ENCODE results near the gene ARMC3. TPM values are rescaled to one million over a fixed set of nuclear protein-coding genes. Genes with fewer than 3 reads are reported as not detected.

ARMC3 gene
- total RNA-seq, 4 donors from 2014 or later = 0.34 to 51.2 (median 16.3) TPM; not detected in 1

DNA sequence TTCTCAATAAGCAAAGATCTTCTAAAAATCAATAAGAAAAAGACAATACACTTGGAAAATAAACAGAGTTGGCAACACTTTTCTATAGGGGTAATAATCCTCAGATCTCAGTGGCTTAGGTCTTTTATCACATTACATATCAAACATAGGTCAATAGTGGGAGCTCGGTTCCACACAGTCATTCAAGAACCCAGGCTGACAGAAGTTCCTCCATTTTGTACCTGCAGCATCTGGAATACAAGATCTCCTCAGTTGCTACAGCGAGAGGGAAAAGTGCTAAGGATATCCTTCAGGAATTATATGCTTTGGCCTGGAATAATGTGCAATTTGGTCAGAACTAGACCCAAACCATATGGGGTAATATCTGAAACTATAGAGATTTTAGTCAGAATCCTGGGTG is 112.1 kb downstream of the ARMC3 start:
- Histone ChIP-seq H3K27me3 (no peaks in the 10 kb centered on the region), H3K4me1 (no peaks in the 10 kb centered on the region), H3K27ac (no peak overlapping the region), H3K4me3 (no peak overlapping the region), H3K9me3 (no peaks in the 10 kb centered on the region), H3K36me3 (no peaks in the 10 kb centered on the region)
- TF ChIP-seq, protein P1, sequence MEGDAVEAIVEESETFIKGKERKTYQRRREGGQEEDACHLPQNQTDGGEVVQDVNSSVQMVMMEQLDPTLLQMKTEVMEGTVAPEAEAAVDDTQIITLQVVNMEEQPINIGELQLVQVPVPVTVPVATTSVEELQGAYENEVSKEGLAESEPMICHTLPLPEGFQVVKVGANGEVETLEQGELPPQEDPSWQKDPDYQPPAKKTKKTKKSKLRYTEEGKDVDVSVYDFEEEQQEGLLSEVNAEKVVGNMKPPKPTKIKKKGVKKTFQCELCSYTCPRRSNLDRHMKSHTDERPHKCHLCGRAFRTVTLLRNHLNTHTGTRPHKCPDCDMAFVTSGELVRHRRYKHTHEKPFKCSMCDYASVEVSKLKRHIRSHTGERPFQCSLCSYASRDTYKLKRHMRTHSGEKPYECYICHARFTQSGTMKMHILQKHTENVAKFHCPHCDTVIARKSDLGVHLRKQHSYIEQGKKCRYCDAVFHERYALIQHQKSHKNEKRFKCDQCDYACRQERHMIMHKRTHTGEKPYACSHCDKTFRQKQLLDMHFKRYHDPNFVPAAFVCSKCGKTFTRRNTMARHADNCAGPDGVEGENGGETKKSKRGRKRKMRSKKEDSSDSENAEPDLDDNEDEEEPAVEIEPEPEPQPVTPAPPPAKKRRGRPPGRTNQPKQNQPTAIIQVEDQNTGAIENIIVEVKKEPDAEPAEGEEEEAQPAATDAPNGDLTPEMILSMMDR (IDR thresholded peaks at IDR 0.05) = no peak
- TF ChIP-seq POLR2A (IDR thresholded peaks at IDR 0.05) = no peak
- no peak for DNase-seq
- intact Hi-C loops (cut with DNase I; ENCODE audit: low total_unique reads) = no loop called here

DNA sequence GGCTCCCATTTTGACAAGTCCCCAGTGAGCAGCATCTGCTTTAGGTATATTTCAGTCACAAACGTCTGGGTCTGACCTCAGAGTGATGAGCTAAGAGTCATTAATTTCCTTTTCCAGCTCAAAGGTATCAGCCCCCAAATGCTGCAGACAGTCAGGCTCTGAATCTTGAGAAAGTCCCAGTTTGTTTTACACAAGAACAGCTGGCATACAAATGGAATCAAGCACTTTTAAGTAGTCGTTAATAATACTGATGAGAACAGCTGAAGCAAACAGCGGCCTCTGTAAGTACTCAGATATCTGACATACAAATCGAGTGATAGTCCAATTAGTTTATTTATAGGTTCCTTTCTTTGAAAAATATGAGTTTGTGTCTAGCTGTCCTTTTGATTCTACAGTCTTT is 118.2 kb downstream of the ARMC3 start:
- no peaks in the 10 kb centered on the region for H3K27me3 ChIP-seq
- H3K36me3 ChIP-seq = no peaks in the 10 kb centered on the region
- intact Hi-C loops (cut with DNase I; ENCODE audit: low total_unique reads) = no loop called here
- TF ChIP-seq, protein P1 (IDR thresholded peaks at IDR 0.05) = no peak
- TF ChIP-seq POLR2A (IDR thresholded peaks at IDR 0.05) = no peak
- no peak overlapping the region for H3K4me3 ChIP-seq
- H3K4me1 ChIP-seq = no peaks in the 10 kb centered on the region
- no peak for DNase-seq
- no peak overlapping the region for H3K27ac ChIP-seq
- H3K9me3 ChIP-seq = no peaks in the 10 kb centered on the region

DNA sequence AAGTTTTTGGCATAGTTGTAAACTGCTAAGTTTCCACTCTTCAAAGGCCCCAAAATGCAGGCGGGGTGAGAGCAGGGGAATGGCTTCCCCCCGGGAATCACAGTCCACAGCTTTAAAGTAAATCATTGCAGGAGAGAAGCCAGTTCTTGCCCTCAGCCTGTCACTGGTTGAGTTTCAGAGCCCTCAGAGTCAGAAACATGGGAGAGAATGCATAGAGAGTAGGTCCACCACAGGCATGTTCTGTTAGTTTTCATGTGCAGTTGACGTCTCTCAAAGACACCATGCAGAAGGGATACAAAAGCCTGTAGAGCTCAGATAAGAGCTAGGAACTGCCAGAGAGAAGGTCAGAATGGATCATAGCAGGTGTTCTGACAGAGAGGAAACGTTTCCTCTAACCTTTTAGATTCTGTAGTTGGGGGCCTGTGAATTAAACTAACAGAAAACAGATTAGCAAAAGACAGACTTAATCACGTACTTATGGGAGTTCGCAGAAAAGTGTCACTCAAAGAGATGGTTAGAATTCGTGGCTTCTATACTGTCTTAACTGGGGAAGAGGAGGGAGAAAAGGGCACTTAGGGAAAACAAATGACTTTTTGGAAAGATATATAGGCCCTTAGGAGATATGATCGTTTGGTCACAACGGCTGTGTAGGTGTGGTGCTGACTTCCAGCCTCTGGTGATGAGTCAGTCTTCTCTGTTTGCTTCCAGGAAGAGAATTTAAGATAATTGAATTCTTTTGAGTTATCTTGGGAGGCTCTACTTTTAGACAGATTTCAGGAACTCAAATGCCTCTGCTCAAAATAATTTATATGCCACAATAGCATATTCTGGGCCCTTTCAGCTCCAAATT is 119.6 kb downstream of the ARMC3 start:
- no peak for DNase-seq
- intact Hi-C loops (cut with DNase I; ENCODE audit: low total_unique reads) = no loop called here
- no peaks in the 10 kb centered on the region for H3K4me1 ChIP-seq
- H3K9me3 ChIP-seq = no peaks in the 10 kb centered on the region
- TF ChIP-seq, protein P1 (IDR thresholded peaks at IDR 0.05) = no peak
- TF ChIP-seq POLR2A (IDR thresholded peaks at IDR 0.05) = no peak
- no peaks in the 10 kb centered on the region for H3K27me3 ChIP-seq
- no peak overlapping the region for H3K4me3 ChIP-seq
- no peak overlapping the region for H3K27ac ChIP-seq
- no peaks in the 10 kb centered on the region for H3K36me3 ChIP-seq

DNA sequence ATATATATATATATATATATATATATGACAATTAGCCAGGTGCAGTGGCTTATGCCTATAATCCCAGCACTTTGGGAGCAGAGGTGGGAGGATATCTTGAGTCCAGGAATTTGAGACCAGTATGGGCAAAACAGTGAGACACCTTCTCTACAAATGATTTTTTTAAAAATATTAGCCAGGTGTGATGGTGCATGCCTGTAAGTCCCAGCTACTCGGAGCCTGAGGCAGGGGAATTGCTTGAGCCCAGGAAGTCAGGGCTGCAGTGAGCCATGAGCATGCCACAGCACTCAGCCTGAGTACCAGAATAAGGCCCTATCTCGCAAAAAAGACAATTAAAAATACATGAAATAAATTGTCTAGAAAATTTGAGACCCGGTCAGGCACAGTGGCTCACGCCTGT is 120.3 kb downstream of the ARMC3 start:
- intact Hi-C loops (cut with DNase I; ENCODE audit: low total_unique reads) = no loop called here
- Histone ChIP-seq H3K4me3 (no peak overlapping the region), H3K27ac (no peak overlapping the region), H3K4me1 (no peaks in the 10 kb centered on the region), H3K36me3 (no peaks in the 10 kb centered on the region), H3K27me3 (no peaks in the 10 kb centered on the region), H3K9me3 (no peaks in the 10 kb centered on the region)
- no peak for DNase-seq
- TF ChIP-seq, protein P1 (IDR thresholded peaks at IDR 0.05) = no peak
- no peak for TF ChIP-seq POLR2A (IDR thresholded peaks at IDR 0.05)

DNA sequence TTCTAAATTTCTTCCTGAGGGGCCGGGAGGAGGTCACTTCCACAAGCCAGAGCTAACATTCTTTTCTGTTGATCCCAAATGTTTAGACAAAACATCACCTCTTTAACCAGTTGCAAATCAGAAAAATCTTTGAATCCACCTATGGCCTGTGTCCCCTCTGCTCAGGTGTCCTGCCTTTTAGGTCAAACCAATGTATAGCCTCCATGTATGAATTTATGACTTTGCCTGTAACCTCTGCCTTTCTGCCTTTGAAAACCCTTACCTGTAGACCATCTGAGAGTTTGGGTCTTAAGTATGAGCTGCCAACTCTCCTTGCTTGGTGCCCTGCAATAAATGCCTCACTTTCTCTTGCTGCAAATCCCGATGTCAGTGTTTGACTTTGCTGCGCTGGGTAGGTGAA is 123.4 kb downstream of the ARMC3 start:
- H3K9me3 ChIP-seq = no peaks in the 10 kb centered on the region
- no peaks in the 10 kb centered on the region for H3K36me3 ChIP-seq
- H3K4me3 ChIP-seq = no peak overlapping the region
- no peaks in the 10 kb centered on the region for H3K4me1 ChIP-seq
- no peaks in the 10 kb centered on the region for H3K27me3 ChIP-seq
- no peak for DNase-seq
- intact Hi-C loops (cut with DNase I; ENCODE audit: low total_unique reads) = no loop called here
- TF ChIP-seq, protein P1 (IDR thresholded peaks at IDR 0.05) = no peak
- no peak for TF ChIP-seq POLR2A (IDR thresholded peaks at IDR 0.05)
- H3K27ac ChIP-seq = no peak overlapping the region

Data from uterus (tissue), 4 donors.